ENCODE results near the gene C6orf136.

The C6orf136 gene

GRCh38 chr6:30601815-30602641 lies 44.9 kb upstream of the C6orf136 start:
- TF ChIP-seq CTCF (conservative IDR thresholded peaks at IDR 0.05): no peak
- H3K27ac ChIP-seq: no peak overlapping the region

GRCh38 chr6:30603961-30604360 lies 43.0 kb upstream of the C6orf136 start:
- no peak for TF ChIP-seq CTCF (conservative IDR thresholded peaks at IDR 0.05)
- H3K27ac ChIP-seq: no peak overlapping the region; the same call in 1 of the 2 replicates

- H3K27ac ChIP-seq: no peak overlapping the region
- no peak for TF ChIP-seq CTCF (conservative IDR thresholded peaks at IDR 0.05)
Measured at GRCh38 chr6:30610065-30610464, 36.9 kb upstream of the C6orf136 start.

- H3K27ac ChIP-seq: no peak overlapping the region
- TF ChIP-seq CTCF (conservative IDR thresholded peaks at IDR 0.05): no peak
Measured at GRCh38 chr6:30611150-30611855, 35.6 kb upstream of the C6orf136 start.

GRCh38 chr6:30611856-30612194 lies 35.1 kb upstream of the C6orf136 start:
- H3K27ac ChIP-seq: no peak overlapping the region
- TF ChIP-seq CTCF (conservative IDR thresholded peaks at IDR 0.05): no peak

GRCh38 chr6:30612213-30612612 lies 34.7 kb upstream of the C6orf136 start:
- TF ChIP-seq CTCF (conservative IDR thresholded peaks at IDR 0.05): peak; percentile 66
- H3K27ac ChIP-seq: no peak overlapping the region; the same call in 1 of the 2 replicates

- no peak for TF ChIP-seq CTCF (conservative IDR thresholded peaks at IDR 0.05)
- H3K27ac ChIP-seq: peak overlapping the region; percentile 97; the same call in 1 of the 2 replicates
Measured at GRCh38 chr6:30612687-30613248, 34.2 kb upstream of the C6orf136 start.

All from VCaP (cell line).